NT2/D1 (cell line): ENCODE measurements around the gene TM9SF2.
"Not testable (repeated sequence)": the region's sequence is repeated elsewhere in the genome, so short reads cannot be mapped to it uniquely, and the experiment has no call there.

Experiments
- DNase-seq: peaks from one replicate; pipeline ENCODE4 v3.0.0-alpha.2; 2011; ENCODE audit warnings: low read depth, low spot score
- H3K27me3 ChIP-seq: 2 replicates; pipeline ENCODE4 v1.6.0; 2011; ENCODE audit warnings: mild to moderate bottlenecking; ENCODE audit not compliant: insufficient read length, insufficient read depth
- H3K36me3 ChIP-seq: 2 replicates; pipeline ENCODE4 v1.6.1; 2011; ENCODE audit warnings: mild to moderate bottlenecking, low read length, mixed read lengths; ENCODE audit not compliant: insufficient read depth, insufficient read length
- H3K4me1 ChIP-seq: 2 replicates; pipeline ENCODE4 v1.5.1; 2011; ENCODE audit not compliant: insufficient read depth, insufficient read length
- H3K4me3 ChIP-seq: 2 replicates; pipeline ENCODE4 v1.5.1; 2011; ENCODE audit warnings: low read depth; ENCODE audit not compliant: insufficient read length
- H3K9ac ChIP-seq: 2 replicates; pipeline ENCODE4 v1.6.0; 2011; ENCODE audit warnings: low read depth; ENCODE audit not compliant: insufficient read length
- H3K9me3 ChIP-seq: 2 replicates; pipeline ENCODE4 v1.5.1; 2011; ENCODE audit warnings: mild to moderate bottlenecking, low read length; ENCODE audit not compliant: insufficient read depth
- SUZ12 ChIP-seq: IDR thresholded peaks from 2 replicates; pipeline ENCODE4 v1.6.1; 2011; ENCODE audit not compliant: insufficient read length, insufficient read depth; ENCODE audit errors: extremely low read depth
- YY1 ChIP-seq: IDR thresholded peaks from 2 replicates; pipeline ENCODE4 v1.6.1; 2011; ENCODE audit not compliant: insufficient read length, insufficient read depth
- ZNF274 ChIP-seq: IDR thresholded peaks from 2 replicates; pipeline ENCODE4 v1.6.1; 2011; ENCODE audit warnings: mild to moderate bottlenecking, low read depth, low read length

The TM9SF2 gene

GRCh38 chr13:99477493-99477892 is 23.8 kb upstream of the TM9SF2 start:
- no peaks in the 10 kb centered on the region for H3K36me3 ChIP-seq
- H3K4me3 ChIP-seq, result no peak overlapping the region
- TF ChIP-seq ZNF274 (no peak), YY1 (no peak), SUZ12 (no peak)
- DNase-seq, result no peak
- no peaks in the 10 kb centered on the region for H3K9me3 ChIP-seq
- H3K27me3 ChIP-seq, result no peaks in the 10 kb centered on the region
- no peaks in the 10 kb centered on the region for H3K4me1 ChIP-seq
- no peak overlapping the region for H3K9ac ChIP-seq

GRCh38 chr13:99481366-99481765 is 19.9 kb upstream of the TM9SF2 start:
- no peaks in the 10 kb centered on the region for H3K27me3 ChIP-seq
- no peak overlapping the region for H3K4me3 ChIP-seq
- H3K36me3 ChIP-seq, result no peaks in the 10 kb centered on the region
- H3K9ac ChIP-seq, result no peak overlapping the region
- H3K9me3 ChIP-seq, result no peaks in the 10 kb centered on the region
- TF ChIP-seq YY1, result no peak
- no peak for TF ChIP-seq SUZ12
- no peak for TF ChIP-seq ZNF274
- no peak for DNase-seq
- H3K4me1 ChIP-seq, result no peaks in the 10 kb centered on the region

- Histone ChIP-seq H3K4me3 (no peak overlapping the region), H3K9me3 (no peaks in the 10 kb centered on the region), H3K27me3 (no peaks in the 10 kb centered on the region), H3K36me3 (no peaks in the 10 kb centered on the region), H3K9ac (no peak overlapping the region), H3K4me1 (no peaks in the 10 kb centered on the region)
- DNase-seq, result no peak
- TF ChIP-seq ZNF274 (no peak), SUZ12 (no peak), YY1 (no peak)
Measured at GRCh38 chr13:99484473-99484872, 16.8 kb upstream of the TM9SF2 start.

GRCh38 chr13:99486996-99487395 is 14.3 kb upstream of the TM9SF2 start:
- Histone ChIP-seq H3K9ac (no peak overlapping the region), H3K36me3 (no peaks in the 10 kb centered on the region), H3K9me3 (no peaks in the 10 kb centered on the region), H3K27me3 (no peaks in the 10 kb centered on the region), H3K4me1 (no peaks in the 10 kb centered on the region), H3K4me3 (no peak overlapping the region)
- TF ChIP-seq YY1, result no peak
- TF ChIP-seq SUZ12, result no peak
- TF ChIP-seq ZNF274, result no peak
- no peak for DNase-seq

- H3K36me3 ChIP-seq, result no peaks in the 10 kb centered on the region
- DNase-seq, result no peak
- no peaks in the 10 kb centered on the region for H3K27me3 ChIP-seq
- no peaks in the 10 kb centered on the region for H3K4me1 ChIP-seq
- no peak overlapping the region for H3K4me3 ChIP-seq
- H3K9me3 ChIP-seq, result peaks cover 16% of the 10 kb centered on the region
- H3K9ac ChIP-seq, result no peak overlapping the region
- TF ChIP-seq YY1 (no peak), SUZ12 (no peak), ZNF274 (no peak)
Measured at GRCh38 chr13:99489028-99489427, 12.2 kb upstream of the TM9SF2 start.

GRCh38 chr13:99491750-99492149 is 9.5 kb upstream of the TM9SF2 start:
- H3K36me3 ChIP-seq, H3K9ac ChIP-seq, H3K4me3 ChIP-seq, H3K27me3 ChIP-seq, DNase-seq, H3K4me1 ChIP-seq: not testable (repeated sequence)
- peaks cover 19% of the 10 kb centered on the region for H3K9me3 ChIP-seq

GRCh38 chr13:99495466-99496183 is 5.6 kb upstream of the TM9SF2 start:
- Histone ChIP-seq H3K4me3 (no peak overlapping the region), H3K9me3 (peaks cover 19% of the 10 kb centered on the region), H3K9ac (no peak overlapping the region), H3K36me3 (no peaks in the 10 kb centered on the region), H3K27me3 (no peaks in the 10 kb centered on the region), H3K4me1 (no peaks in the 10 kb centered on the region)
- TF ChIP-seq ZNF274 (no peak), YY1 (no peak), SUZ12 (no peak)
- DNase-seq, result no peak
